Activated T-cell treated with anti-CD3 and anti-CD28 coated beads, Interleukin-2, amount 50 U/mL, for 1 hour (primary cell): ENCODE data around the gene SEC63.
"Not testable (repeated sequence)": the region's sequence is repeated elsewhere in the genome, so short reads cannot be mapped to it uniquely, and the experiment has no call there.

Source experiments
- DNase-seq: peaks from one replicate; pipeline ENCODE4 v3.0.0-alpha.2; 2020

SEC63 gene

DNA sequence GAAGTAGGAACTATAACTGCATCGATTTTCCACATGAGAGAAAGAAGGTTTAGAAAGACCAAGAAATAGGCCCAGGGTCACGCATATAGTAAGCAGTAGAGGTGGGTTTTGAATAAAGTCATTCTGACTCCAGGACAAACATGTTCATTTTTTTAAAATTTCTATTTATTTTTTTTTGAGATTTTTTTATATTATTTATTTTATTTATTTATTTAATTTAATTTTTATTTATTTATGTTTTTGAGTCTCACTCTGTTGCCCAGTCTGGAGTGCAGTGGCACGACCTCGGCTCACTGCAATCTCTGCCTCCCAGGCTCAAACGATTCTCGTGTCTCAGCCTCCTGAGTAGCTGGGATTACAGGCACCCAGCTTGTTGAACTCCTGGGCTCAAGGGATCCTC lies 13.2 kb upstream of the SEC63 start:
- DNase-seq = no peak

DNA sequence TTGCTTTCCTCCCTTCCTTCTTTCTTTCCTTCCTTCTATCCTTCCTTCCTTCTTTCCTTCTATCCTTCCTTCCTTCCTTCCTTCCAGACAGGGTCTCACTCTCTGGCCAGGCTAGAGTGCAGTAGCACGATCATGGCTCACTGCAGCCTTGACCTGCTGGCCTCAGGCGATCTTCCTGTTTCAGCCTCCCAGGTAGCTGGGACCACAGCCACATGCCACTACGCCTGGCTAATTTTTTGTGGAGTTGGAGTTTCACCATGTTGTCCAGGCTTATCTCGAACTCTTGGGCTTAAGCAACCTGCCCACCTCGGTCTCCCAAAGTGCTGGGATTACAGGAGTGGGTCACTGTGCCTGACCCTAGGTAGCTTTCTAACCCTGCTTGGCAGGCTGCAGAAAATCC lies 12.2 kb upstream of the SEC63 start:
- no peak for DNase-seq

DNA sequence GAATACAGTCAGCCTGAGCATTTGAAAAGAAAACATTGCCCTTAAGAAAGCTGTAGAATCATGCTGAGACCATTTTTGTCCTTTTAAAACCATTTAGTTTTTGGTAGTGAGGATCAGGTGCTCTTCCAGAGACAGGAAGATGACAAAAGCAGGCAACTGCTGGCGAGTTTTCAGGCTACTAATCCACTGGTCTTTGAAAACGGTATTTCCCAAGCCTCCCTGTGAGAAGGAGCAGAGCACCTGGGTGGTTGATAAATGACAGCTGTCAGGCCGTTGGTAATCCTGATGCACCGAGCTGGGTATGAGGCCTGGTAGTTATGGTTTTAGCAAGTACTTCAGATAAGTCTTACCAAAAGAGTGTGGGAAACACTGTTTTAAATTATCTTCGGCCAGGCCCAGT lies 10.1 kb upstream of the SEC63 start:
- no peak for DNase-seq

DNA sequence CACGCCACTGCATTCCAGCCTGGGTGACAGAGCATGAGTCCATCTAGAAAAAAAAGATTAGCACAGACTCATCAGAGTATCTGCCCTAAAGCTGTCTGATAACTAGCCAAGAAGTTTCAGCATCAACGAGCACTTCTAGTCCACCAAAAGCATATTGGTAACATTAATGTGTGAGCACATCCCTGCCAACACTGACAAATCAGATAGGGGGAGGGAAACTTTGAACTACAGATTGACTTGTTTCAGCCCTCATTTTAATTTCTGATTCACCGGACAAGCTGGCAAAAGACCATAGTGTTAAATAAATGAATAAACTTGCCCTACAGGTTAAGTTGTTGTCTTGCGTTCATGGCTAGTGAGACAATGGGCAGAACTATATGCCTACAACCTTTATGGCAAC lies 7.7 kb upstream of the SEC63 start:
- DNase-seq = no peak

DNA sequence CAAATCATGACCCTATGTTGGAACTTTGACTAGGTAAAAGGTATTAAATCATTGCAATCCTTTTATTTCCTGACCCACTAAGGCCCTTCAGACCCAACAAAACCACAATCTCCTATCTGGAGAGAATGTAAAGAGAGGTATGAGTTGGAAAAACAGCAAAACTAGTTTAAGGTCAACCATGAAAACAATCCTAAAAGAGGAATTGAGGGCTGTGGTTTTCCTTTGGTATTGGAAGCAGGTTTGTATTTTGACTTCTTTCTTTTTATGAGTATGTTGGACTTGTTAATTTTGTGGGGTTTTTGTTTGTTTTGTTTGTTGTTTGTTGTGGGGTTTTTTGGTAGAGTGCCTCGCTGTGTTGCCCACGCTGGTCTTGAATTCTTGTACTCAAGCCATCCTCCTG lies 4.7 kb upstream of the SEC63 start:
- no peak for DNase-seq

DNA sequence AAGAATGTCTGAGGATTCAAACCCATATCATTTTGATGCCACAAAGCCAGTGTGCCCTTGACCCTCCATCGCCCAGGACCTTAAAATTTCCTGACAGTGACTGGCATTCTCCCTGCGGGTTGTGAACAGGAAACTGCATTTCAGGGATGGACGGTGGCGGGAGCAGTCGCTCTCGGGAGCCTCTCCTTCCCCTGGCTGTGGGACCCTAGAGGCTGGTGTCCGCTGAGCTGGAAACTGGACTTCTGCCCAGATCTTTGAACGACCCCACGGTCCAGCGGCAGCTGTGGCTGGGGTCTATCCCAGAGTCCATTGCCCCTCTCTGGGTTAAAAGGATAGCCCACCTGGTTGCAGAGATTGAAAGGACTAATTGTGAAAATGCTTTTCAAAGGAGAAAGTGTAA lies 1.4 kb upstream of the SEC63 start:
- DNase-seq = no peak

DNA sequence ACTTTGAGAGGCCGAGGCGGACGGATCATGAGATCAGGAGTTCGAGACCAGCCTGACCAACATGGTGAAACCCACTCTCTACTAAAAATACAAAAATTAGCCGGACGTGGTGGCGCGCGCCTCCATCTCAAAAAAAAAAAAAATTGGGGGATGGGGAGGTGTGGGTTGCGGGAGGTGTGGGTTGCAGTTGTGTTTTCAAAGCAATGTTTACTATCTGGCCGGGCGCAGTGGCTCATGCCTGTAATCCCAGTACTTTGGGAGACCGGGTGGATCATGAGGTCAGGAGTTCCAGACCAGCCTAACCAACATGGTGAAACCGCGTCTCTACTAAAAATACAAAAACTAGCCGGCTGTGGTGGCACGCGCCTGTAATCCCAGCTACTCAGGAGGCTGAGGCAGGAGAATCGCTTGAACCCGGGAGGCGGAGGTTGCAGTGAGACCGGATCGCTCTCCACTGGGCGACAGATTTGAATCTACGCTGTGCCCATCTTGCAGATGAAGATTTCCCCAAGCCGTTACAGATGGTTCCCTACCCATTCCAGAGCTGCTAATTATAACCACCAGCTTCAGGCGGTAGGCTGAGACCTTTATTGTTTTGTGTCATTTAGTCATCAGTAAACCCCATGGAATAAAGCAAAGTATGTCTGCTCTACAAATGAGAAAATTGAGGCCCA lies 818 bp upstream of the SEC63 start:
- not testable (repeated sequence) for DNase-seq

DNA sequence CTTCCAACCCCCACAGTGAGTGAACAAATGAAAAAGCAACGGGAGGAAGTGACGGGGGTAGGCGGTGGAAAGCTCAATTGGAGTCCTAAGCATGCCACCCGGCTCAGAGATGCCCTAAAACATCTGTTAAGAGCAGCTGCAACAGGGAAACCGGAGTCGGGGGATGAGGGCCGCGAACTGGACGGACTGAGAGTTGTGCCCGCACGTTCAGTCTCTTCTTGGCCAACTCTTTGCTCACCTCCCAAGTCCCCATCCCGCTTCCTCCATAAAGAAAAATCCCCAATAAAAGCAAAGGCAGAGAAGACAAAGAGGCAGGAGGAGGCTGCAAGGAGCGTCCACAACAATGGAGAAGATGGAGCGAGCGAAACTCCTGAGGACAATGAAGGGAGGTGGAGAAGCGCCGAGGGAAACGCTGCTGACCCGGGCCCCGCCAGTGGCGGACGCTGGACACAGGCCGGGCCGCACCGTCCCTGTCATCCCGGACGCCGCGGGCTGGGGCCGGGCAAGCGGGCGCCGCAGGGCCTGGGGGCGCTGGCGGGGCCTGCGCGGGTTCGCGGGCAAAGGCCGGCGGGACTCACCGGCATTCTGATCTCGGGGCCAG lies 600 bp downstream of the SEC63 start:
- peak; percentile 55 for DNase-seq

DNA sequence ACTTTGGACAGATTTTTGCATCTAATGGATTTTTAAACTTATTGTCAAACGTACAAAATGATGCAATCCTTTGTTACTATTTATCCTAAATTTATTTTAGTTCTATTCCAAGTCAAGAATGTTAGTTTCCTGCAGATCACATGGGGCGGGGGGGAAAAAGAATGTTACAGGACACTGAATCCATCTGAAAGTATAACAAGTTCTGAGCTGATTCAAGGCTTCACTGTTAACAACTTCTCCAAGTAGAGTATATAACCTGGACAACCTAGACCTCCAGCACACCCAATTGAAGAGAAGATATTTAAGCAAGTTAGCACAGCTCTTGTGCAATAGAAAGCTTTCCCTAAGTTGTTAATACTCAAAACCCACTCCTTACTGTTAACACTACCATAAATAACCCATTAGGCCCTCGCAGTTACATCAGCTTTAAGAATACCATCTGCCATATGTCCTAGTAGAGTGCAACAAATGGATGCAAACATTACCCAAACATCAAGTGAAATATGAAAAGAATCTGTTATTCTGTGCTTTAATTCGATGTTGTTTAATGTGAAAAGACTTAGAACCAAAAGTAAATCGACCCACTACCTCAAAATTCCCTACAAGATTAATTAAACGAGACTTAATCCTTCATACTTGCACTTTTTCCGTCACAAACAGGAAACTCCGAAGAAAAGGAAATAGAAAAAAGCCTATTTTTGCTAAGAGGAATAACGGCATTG lies 1.3 kb downstream of the SEC63 start:
- no peak for DNase-seq

DNA sequence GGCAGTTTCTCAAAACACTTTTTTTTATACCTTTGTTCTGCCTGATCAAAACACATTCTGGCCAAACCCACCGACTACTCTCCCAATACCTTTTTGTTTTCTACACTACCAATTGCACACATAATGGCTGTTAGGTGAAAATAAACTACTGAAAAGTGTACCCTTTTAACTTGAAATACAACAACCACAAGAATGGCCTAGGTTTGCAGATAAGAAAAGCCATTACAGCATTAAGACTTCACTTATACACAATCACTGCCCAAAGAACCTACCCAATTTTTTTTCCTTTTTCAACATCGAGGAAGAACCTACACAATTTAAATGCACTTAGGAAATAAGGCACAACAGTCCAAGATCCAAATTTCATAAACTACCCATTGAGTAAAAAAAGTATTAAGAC lies 1.8 kb downstream of the SEC63 start:
- DNase-seq = no peak

DNA sequence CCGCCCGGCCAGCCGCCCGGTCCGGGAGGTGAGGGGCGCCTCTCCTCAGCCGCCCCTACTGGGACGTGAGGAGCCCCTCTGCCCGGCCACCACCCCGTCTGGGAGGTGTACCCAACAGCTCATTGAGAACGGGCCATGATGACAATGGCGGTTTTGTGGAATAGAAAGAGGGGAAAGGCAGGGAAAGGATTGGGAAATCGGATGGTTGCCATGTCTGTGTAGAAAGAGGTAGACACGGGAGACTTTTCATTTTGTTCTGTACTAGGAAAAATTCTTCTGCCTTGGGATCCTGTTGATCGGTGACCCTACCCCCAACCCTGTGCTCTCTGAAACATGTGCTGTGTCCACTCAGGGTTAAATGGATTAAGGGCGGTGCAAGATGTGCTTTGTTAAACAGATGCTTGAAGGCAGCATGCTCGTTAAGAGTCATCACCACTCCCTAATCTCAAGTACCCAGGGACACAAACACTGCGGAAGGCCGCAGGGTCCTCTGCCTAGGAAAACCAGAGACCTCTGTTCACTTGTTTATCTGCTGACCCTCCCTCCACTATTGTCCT lies 4.1 kb downstream of the SEC63 start:
- DNase-seq = not testable (repeated sequence)

DNA sequence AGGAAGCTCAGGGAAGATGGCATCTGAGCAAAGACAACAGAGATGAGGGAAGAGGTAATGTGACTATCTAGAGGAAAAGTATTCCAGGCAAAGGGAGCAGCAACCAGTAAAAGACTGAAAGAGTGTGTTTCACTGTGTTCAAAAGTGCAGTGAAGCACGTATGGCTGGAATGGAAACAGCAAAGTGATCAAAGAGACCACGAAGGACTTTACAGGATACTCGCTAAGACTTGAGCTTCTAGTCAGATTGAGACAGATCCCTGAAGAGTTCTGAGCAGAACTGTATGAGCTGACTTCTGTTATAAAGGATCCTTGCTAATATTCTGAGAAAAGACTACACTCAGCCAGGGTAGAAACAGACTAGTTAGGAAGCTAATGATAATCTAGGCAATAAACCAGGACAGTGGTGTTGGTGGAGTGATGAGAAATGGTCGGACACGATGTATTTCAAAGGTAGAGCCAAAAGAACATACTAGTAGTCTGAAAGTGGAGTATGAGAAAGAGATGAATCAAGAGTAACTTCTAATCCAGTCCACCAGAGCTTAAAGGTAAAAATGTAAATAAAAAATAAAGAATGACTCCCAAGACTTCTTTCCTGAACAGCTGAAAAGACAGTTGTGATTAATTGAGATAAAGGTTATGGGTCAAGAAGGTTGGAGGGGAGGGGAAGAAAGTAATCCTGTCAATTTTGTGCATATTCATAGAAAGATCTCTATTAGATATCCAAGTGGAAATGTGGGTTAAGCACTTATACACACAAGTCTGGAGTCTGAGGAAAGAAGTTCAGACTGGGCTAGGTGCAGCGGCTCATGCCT lies 14.2 kb downstream of the SEC63 start:
- DNase-seq = no peak

DNA sequence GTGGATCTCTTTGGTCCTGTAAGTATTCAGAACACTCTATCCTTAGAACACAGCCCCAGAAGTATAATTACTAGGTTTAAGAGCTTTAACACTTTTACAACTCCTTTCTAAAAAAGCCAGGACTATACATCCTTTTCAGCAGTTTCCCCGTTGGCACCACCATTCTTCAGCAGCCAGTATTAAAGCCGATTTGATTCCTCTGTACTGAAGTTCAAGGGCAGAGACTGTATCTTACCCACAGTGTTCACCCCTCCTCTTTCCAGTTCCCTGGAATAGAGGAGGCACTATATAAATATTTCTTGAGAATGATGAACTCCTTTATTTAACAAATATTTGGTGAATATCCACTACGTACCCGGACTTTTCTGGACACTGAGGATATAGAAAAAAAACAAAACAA lies 15.9 kb downstream of the SEC63 start:
- DNase-seq = no peak

DNA sequence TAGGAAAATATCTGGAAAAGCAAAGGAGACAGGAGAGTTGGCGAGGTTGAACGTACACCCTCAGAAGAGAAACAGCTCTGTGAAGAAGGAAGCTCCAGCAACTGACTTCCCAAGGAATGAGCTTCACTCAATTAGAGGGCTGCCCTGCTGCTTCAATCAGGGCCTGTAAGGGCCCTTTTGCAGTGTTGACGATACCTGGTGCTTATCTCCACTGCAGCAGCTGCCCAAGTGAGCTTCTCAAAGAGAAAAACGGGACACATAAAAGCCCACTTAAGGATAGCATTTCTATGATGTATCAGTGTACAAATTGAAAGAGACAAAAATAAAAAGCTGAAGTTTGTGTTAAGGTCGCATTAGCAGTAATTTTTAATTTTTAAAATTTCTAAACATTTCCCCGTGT lies 16.4 kb downstream of the SEC63 start:
- no peak for DNase-seq

DNA sequence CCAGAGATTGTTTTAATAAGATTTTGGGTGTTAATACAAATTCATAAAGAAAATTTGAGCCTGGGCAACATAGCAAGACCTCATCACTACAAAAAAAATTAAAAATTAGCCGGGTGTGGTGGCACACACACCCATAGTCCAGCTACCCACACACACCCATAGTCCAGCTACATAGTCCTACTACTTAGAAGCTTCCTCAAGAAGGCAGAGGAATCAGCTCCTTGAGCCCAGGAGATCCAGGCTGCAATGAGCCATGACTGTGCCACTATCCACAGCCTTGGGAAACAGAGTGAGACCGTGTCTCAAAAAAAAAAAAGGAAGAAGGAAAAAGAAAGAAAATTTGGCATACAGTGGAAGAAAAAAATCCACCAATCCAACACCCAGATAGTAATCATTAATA lies 16.8 kb downstream of the SEC63 start:
- no peak for DNase-seq

DNA sequence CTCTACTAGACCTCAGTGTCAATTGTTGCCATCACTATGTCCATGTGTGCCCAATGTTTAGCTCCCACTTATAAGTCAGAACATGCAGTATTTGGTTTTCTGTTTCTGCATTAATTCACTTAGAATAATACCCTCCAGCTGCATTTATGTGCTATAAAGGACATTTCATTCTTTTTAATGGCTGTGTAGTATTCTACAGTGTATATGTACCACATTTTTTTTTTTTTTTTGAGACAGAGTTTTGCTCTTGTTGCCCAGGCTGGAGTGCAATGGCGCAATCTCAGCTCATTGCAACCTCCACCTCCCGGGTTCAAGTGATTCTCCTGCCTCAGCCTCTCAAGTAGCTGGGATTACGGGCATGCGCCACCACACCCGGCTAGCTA lies 21.1 kb downstream of the SEC63 start:
- DNase-seq = not testable (repeated sequence)

DNA sequence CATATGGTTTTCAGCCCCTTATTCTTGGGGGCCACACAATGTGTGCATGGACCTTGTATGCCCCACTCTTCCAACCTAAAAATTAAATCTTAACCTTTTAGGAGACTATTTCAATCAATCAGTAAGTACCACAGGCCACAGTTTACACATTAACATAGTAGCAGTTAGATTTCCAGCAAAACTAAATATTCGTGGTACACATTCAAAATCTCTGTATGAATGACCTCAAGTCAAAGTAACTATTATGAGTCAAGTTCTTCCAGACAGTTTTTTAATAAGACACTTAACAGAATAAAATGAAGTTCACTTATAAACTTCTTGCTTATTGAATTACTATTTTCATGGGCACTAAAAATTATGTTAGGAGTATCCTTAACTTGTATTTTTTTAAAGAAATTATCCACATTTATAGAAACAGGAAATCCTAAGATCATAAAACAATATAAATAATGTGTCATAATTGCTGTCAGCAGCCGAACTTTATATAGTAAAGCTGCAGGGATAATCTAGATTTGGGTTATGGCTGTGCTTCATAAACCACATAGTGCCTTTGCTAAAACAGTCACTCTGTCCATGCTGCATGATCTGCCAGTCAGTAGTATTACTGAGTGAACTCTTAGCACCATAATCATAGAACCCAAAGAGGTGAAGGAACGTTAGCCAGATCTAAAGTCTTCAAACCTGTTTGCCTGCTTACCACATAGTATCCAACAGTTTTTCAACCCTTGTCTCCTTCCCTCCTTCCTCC lies 21.7 kb downstream of the SEC63 start:
- no peak for DNase-seq

DNA sequence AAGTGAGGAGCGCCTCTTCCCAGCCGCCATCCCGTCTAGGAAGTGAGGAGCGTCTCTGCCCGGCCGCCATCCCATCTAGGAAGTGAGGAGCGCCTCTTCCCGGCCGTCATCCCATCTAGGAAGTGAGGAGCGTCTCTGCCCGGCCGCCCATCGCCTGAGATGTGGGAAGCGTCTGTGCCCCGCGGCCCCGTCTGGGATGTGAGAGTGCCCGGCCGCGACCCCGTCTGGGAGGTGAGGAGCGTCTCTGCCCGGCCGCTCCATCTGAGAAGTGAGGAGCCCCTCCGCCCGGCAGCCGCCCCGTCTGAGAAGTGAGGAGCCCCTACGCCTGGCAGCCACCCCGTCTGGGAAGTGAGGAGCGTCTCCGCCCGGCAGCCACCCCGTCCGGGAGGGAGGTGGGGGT lies 23.8 kb downstream of the SEC63 start:
- DNase-seq = not testable (repeated sequence)

DNA sequence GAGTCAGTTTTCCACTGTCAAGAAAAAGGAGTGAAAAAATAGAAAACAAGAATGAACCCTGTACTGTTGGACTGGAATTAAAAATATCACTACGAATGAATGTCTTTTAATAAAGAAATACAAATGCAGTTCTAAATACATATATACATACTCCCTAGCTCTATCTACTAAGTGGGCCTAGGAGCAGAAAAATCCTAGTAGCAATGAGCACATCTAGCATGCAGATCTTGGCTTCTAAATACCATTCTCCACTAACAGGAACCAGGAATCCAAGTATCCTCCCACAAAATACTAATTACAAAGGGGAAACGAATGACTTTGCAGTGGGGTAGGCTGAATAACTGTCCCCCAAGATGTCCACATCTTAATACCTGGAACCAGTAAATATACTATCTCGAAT lies 25.4 kb downstream of the SEC63 start:
- DNase-seq = no peak

DNA sequence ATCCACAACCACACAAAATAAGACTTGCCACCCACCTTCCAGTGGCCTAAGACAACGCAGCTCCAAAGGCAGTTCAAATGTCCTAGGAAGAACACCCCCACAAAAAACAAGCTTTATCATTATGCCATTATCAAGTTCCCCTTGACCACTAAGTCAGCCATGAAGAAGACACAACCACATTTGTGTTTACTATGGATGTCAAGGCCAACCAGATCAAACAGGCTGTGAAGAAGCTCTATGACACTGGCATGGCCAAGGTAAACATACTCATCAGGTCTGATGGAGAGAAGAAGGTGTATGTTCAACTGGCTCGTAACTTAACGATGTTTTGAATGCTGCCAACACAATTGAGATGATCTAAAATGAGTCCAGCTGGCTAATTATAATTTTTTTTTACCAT lies 26.1 kb downstream of the SEC63 start:
- DNase-seq = no peak

DNA sequence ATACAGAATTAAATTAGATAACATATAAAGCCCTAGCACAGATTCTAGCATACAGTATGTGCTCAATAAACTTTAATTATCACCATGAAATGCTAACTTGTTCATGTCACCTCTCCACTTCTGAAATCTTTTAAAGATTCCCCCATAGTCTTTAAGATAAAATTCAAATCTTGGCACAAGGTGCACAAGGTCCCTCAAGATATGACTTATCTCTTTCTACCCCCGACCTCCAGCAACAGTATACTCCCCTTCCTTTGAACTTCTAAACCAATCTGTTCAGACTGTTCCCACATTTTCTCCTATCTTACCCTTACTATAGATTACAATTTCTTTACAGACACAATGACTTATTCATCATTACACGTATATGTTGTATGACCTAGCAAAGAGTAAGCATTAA lies 29.0 kb downstream of the SEC63 start:
- no peak for DNase-seq

DNA sequence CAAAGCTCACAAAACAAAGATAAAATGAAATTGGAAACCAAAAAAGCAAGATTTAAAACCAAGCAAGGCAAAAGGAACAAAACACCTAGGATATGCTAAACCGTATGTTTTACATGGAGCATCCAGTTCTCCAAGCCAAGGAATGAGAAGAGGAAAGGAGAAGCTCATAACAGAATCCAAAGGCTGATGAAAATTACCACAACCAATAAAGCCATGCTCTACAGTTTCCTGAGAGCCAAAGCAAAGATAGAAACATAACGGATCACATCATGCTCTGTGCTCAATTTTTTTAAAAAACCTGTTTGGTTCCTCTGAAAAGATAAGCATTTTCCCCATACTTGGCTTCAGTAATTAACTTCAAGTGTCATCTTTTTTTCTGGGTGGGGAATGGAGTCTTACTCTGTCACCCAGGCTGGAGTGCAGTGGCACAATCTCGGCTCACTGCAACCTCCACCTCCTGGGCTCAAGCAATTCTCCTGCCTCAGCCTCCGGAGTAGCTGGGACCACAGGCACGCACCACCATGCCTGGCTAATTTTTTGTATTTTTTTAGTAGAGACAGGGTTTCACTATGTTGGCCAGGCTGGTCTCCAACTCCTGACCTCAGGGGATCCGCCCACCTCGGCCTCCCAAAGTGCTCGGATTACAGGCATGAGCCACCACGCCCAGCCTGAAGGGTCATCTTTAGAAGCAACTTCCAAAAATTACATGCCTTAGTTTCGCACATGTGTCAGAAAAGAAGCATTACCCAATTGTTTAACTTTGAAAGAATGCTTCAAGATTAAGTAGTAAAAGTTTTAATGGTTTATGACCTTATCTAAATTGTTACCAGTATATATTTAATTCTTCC lies 31.1 kb downstream of the SEC63 start:
- not testable (repeated sequence) for DNase-seq
